ENCODE data around the gene PRSS3.
"Not testable (repeated sequence)": the region's sequence is repeated elsewhere in the genome, so short reads cannot be mapped to it uniquely, and the experiment has no call there.

GRCh38 chr9:33829641-33830230 is 34.4 kb downstream of the PRSS3 start:
- not testable (repeated sequence) for TF ChIP-seq POLR2A, POLR2AphosphoS5 (IDR thresholded peaks at IDR 0.05; ENCODE audit: low read depth, low read length)

Measured in GM12891 (cell line).